Islet precursor cell (in vitro differentiated cells): ENCODE results near the gene TRMT112.

Source experiments
- DNase-seq: peaks from one replicate; pipeline ENCODE4 v3.0.0-alpha.2; 2018

TRMT112 gene

DNA sequence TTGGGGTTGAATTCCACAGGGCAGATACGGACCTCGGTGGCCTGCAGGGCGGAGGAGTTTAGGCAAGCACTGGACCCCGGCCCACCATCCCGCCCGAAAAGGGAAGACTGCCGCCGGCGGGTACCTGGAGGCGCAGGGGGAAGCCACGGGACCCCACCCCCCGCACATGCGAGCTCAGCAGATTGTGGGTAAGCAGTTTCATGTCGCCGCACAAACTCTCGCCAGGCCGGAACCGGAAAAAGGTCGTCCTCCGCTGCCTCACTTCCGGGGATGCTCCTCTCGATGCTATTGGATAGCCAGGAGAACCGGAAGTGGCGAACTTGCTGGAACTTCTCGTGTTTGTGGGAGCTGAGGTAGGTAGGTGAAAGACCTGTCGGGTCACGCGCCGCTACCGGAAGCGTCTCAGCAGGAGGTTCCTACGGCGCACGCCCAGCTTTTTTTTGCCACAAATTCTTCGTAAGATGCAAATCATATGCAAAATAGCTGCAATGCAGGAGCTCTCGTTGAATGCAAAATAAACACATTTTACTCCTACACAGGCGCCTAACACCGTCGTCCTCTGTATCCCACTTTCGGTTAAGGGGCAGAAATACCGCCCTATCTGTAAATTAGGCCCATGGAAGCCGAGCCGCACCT, at the start of gene TRMT112:
Gene TRMT112 (minus strand): TSS at position 235 of the 636 bp plus-strand sequence. CDS start 33 bp downstream, at position 202.
- peak; percentile 99 for DNase-seq

DNA sequence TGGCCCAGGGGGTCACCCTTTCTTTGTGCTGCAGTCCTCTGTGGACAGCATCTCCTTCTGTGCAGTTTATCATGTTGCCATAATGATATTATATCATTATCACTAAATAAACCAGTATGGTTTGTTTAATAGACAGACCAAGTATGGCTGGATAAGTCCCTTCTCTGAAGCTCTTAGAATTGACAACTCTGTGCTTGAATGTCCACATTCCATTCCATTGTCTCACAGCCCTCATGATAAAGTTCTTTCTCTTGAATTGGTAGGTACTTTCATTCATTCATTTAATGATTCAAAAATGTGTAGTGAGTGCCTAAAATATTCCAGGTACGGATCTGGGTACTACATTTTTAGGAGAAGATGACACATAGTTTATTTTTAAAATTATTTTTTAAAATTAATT, 49.4 kb upstream of the TRMT112 start:
- no peak for DNase-seq

GRCh38 chr11:64364911-64365310, 47.6 kb upstream of the TRMT112 start:
- no peak for DNase-seq

- no peak for DNase-seq
These were observed 47.1 kb upstream of the TRMT112 start for GRCh38 chr11:64364435-64364834.

DNA sequence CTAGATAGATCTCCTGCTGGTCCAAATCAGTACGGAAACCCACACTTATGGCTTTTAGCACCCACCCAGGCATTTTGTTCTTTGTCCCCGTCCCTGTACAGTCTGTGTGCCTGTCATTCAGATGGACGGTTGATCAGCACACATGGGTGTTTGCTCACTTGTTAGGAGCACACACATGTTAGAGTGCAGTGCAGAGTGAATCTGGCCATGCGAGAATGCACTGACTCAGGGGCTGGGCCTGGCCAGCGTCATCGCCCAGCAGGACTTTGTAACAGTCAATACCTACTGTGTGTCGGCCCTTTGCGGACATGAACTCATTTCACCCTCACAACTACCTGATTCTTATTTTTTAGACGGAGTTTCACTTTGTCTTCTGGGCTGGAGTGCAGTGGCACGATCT, 45.0 kb upstream of the TRMT112 start:
- no peak for DNase-seq

DNA sequence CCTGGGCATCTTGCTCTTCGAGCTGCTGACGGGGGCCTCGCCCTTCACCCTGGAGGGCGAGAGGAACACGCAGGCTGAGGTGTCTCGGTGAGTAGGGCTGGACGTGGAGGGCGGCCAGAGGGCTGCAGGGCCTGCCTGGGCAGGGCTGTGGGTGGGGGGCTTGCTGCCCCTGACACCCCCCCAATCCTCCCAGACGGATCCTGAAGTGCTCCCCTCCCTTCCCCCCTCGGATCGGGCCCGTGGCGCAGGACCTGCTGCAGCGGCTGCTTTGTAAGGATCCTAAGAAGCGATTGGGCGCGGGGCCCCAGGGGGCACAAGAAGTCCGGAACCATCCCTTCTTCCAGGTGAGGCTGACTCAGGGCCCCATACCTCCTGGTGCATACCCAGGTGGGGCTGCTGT, 44.3 kb upstream of the TRMT112 start:
- DNase-seq: no peak

DNA sequence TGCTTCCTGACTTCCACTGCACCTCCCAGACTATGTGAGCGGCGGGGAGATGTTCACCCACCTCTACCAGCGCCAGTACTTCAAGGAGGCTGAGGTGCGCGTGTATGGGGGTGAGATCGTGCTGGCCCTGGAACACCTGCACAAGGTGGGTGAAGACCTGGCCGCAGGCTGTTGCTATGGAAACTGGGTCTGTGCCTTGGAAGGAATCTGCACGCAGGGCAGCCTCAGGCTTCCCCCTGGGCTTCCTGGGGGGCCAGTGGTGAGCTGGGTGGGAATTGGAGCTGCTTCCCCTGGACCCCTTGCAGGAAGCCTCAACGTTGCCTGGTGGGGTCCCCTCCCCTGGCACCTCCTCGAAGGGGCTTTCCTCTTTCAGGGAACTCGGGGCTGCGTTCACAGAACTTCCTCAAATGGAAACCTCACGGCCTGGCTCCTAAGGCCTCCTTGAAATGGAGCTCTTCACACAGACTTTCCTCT, 43.1 kb upstream of the TRMT112 start:
- DNase-seq: peak; percentile 49

DNA sequence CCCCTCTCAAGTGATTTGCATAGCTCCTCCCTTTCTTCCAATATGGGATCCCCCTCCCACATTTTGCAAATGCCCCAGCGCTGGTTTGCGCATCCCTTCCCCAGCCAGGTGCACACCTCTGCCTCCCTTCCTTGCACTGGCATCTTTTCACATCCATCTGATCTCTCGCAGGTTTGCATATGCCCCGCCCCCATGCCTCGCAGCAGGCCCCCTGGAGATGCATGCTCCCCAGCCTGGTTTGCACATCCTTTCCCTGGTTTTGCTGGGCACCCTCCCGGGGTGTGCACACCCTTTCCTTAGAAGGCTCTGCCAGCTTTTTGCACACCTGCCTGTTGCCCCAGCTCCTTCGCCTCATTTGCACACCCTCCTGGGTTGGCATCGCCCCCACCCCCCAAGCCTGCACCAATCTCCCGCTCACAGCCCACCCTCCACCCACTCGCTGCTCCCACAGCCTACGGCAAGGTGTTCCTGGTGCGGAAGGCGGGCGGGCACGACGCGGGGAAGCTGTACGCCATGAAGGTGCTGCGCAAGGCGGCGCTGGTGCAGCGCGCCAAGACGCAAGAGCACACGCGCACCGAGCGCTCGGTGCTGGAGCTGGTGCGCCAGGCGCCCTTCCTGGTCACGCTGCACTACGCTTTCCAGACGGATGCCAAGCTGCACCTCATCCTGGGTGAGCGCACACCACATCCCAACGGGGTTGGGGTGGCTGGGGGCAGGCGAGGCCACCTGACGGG, 42.5 kb upstream of the TRMT112 start:
- peak; percentile 38 for DNase-seq

DNA sequence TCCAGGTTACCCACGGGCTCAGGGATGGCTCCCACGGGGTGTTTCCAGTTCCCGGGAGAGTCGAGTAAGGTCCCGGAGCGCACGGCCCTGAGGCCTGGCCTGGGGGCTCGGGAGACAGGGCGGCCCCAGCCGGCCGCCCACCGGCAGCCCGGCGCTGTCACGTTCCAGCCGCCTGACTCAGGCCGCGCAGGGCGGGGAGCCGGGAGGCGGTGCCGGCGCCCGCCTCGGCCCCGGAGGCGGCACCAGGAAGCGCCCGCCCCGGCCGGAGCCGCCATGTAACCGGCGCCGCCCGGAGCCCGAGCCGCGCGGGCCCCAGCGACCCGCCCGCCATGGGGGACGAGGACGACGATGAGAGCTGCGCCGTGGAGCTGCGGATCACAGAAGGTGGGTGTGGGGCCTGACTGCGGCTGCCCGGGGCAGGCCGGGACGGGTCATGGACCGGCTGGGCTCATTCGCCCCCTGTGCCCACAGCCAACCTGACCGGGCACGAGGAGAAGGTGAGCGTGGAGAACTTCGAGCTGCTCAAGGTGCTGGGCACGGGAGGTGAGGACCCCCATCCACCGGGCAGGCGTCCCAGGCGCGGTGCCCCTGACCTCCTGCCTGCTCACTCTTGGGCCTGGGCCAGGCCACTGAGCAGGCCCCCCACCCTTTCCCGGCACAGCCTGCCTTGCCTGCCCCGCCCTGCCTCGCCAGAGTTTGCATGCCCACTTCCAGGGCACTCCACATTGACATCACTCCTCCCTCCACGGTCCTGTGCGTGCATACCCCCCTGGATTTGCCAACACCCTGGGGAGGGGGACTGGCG, 41.8 kb upstream of the TRMT112 start, which contains the start of gene RPS6KA4:
Gene RPS6KA4 (plus strand): TSS at position 256 of the 805 bp plus-strand sequence. CDS start 74 bp downstream, at position 330.
- DNase-seq: peak; percentile 88

DNA sequence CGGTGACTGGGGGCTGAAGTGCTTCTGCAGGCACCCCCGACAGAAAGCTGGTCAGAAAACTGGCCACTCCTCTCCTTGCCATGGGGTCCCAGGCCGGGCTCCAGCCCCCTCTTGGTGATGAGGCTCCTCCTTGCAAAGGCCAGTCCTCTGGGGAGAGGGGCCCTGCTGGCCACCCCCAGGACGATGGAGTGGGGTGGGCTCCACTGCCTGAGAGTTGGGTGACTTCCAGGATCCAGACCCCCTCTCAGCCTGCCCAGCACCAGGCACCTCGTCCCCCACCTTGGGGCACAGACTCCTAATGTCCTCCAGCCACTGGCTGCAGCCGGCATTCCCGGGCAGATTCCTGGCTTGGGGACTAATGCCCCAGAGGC, 41.2 kb upstream of the TRMT112 start:
- no peak for DNase-seq

- DNase-seq: peak; percentile 62
These were observed 40.7 kb upstream of the TRMT112 start for GRCh38 chr11:64357904-64358535.

- peak; percentile 55 for DNase-seq
These were observed 40.1 kb upstream of the TRMT112 start for GRCh38 chr11:64357446-64357845.

- DNase-seq: peak; percentile 92
These were observed 39.4 kb upstream of the TRMT112 start for GRCh38 chr11:64356498-64357411.

DNA sequence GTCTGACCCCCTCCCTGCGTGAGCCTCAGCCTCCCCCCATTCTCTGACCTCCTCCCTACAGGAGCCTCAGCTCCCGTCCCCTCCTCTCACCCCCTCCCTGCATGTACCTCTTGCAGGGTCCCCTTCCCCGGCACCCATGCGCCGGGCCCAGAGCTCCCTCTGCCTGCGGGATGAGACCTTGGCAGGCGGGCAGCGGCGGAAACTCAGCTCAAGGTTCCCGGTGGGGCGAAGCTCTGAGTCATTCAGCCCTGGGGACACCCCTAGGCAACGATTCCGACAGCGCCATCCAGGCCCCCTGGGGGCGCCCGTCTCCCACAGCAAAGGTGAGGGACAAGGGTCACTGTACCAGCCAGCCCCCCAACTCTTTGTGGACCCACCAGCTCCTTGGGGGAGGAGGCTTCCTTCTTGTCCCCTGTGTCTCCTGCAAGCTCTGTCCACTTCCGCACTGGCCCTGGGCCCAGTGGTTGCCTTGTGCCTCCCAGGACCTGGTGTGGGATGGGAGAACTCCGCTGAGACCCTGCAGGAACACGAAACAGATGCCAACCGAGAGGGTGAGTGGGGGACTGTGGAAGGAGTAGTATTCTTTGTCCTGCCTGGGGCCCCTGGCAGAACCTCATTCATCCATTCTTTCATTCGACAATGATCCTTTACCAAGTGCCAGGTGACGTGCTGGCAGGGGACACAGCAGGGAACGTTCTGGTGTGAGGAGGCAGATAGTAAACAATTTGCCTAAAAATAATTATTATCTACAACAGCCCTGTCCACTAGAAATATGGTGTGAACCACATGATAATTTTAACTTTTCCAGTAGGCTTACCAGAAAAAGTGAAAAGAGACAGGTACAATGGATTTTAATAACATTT, 38.0 kb upstream of the TRMT112 start:
- peak; percentile 92 for DNase-seq

DNA sequence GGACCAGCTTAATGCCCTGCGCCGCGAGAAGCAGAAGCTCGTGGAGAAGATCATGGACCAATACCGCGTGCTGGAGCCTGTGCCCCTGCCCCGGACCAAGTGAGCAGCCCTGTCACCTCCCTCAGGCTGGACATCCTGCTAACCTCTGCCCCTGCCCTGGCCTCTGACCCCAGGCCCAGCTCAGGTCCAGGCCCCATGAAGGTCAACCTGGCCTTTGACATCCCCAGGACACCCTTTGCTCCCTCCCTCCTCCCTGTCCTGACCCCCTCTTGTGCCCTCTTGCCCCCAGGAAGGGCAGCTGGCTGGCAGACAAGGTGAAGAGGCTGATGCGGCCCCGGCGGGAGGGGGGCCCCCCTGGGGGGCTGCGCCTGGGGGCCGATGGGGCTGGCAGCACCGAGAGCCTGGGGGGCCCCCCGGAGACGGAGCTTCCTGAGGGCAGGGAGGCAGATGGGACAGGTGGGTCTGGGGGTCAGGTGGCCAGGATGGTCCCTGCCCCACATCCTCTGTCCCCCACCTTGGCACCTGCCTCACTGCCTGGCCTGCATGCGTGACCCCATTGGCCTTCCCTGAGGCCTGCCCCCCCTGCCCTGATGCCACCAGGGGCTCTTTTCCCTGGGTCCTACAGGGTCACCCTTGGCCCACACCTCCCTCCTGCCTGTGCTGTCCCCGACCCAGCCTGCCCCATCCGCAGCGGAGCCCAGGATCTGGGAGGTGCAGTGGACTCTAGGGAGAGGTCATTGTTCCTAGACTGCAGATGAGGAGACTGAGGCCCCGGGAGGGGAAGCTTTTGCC, 36.6 kb upstream of the TRMT112 start:
- DNase-seq: peak; percentile 46

- peak; percentile 51 for DNase-seq
These were observed 35.8 kb upstream of the TRMT112 start for GRCh38 chr11:64352995-64353714.

DNA sequence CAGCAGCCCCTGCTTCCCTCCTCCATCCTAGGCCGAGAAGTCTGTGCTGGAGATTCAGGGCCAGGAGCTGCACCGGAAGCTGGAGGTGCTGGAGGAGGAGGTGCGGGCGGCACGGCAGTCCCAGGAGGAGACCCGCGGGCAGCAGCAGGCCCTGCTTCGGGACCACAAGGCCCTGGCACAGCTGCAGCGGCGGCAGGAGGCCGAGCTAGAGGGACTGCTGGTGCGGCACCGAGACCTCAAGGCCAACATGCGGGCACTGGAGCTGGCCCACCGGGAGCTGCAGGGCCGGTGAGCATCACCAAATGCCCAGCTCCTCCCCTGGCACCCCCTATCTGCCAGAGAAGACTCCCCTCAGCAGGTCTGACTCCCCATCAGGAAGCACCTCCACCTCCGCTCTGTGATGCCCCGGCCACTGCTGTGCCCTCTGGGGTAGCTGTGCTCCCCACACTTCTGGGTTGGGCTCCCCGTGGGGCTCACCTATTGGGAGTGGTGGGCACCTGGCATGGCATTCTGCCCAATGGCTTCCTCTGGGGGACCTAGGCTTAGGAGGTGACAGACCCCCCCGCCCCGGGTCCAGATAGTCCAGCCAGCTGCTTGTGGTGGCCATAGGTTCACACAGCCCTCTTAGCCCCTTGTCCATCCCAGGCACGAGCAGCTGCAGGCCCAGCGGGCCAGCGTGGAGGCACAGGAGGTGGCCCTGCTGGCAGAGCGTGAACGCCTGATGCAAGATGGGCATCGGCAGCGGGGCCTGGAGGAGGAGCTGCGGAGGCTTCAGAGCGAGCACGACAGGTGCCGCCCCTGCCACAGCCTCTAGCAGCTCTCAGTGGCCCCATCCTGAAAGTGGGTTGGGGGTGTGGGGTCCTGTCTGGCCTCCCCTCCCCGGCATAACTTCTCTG, 35.0 kb upstream of the TRMT112 start:
- DNase-seq: peak; percentile 51

DNA sequence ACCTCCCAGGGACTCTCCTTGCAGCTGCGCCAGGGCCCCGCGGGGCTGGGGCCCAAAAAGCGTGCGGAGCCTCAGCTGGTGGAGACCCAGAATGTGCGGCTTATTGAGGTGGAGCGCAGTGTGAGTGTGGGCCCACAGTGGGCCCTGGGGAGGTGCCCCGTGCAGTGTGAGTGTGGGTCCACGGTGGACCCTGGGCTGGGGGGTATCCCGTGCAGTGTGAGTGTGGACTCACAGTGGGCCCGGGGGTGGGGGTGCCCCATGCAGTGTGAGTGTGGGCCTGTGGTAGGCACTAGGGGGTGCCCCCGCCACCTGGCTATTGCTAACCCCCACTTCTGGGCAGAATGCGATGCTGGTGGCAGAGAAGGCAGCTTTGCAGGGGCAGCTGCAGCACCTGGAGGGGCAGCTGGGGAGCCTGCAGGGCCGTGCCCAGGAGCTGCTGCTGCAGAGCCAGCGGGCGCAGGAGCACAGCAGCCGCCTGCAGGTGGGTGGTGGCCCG, 33.8 kb upstream of the TRMT112 start:
- DNase-seq: peak; percentile 40
